ENCODE results near the gene PROCA1. TPM values are rescaled to one million over a fixed set of nuclear protein-coding genes. Genes with fewer than 3 reads are reported as not detected.
"Not testable (repeated sequence)": the region's sequence is repeated elsewhere in the genome, so short reads cannot be mapped to it uniquely, and the experiment has no call there.

The PROCA1 gene
- total RNA-seq, 1 donor from 2014 or later, result 5.9 TPM

DNA sequence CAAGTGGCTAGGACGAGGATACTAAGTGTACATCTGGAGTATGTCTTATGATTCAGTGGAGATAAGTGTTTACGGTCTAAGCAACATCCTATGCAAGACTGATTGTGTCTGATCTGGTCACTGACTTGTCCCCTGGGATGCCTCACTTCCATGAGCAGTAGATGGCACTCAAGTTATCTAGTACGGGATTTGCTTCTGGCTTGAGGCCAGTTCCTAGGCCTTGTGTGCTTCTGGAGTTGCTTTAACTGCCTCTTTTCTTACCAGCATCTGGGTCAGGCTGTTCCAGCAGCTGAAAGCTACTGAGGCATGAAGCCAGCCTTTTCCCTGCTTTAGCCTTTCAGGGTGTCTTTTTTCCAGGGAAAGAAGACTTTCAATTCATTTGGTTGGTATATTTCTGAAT is 26.7 kb downstream of the PROCA1 start:
- intact Hi-C loops (cut with micrococcal nuclease), result no loop called here

DNA sequence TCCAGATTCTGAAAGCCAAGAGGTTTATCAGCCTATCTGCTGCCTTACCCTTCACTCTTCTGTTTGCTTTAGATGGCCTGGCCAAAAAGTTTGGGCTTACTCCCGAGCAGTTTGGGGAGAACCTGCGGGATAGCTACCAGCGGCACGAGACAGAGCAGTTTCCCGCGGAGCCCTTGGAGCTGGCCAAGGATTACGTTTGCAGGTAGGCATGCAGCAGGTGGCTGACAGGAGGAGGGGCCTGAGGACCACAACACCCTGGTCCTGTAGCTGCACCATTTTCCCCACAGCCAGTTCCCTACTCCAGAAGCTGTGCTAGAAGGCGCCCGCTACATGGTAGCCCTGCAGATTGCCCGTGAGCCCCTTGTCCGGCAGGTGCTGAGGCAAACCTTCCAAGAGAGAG is 29.0 kb downstream of the PROCA1 start:
- intact Hi-C loops (cut with micrococcal nuclease), result no loop called here

DNA sequence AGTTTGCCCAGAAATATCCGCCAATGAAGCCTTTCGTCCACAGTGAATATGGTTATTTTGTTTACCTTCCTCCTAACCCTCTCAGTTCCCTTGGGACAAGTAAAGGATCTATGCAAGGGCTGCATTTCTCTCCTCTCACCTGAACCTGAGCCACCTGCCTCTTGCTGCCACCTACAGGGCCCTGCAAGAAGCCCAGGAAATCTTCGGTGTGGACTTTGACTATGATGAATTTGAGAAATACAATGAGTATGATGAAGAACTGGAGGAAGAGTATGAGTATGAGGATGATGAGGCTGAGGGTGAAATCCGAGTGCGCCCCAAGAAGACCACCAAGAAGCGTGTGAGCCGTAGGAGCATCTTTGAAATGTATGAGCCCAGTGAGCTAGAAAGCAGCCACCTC is 35.7 kb downstream of the PROCA1 start:
- intact Hi-C loops (cut with micrococcal nuclease), result no loop called here

DNA sequence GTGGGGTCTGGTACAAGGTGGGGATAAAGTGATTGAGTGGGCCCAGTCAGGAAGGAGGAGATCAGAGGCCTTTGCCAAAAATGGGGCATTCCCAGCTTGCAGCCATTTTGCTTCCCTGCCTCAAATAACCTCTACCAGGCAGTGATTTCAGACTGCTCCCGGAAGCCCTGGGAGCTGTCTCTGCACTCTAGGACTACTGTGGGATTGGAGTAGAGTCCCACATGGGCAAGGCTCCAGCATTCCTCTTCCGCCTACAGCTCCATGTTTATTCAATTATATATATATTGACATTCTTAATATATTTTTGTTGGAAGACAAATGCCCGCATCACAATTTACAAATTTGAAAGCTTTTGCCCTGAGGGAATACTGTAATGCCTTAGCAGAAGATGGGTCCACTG is 36.2 kb downstream of the PROCA1 start:
- intact Hi-C loops (cut with micrococcal nuclease), result no loop called here

DNA sequence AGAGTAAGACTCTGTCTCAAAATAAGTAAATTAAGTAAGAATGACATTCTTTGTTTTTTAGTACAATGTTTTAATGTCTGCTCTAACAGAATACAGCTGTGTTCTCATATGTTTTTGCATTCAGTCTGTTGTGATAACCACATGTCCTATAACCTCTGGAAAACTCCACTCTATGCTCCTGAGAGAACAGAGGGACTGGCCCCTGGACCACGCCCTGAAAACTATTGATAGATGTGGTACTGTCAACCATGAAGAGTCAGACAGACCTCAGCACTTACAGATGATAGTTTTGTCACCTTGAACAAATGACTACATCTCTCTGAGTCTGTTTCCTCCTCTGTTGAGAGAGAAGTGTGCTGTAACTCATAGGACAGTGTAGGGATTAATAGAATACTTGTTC is 41.8 kb downstream of the PROCA1 start:
- intact Hi-C loops (cut with micrococcal nuclease), result no loop called here

DNA sequence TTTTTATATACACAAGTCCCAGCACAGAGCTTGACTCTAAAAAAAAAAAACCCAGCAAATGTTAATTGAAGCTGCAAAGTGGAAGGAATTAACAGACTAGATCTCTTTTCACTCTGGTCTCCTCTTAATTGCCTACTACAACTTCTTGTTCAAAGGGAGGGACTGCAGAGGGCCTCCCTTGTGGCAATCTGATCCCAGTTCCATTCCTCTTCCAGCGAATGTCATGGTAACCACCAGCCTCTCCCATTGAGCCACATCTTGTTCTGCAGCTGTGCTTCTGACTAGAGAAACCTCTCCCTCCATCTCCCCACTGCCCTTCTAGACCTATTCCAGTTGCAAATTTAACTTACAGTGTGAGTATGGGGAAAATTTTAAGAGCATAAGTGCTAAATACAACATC is 43.8 kb downstream of the PROCA1 start:
- intact Hi-C loops (cut with micrococcal nuclease), result no loop called here

DNA sequence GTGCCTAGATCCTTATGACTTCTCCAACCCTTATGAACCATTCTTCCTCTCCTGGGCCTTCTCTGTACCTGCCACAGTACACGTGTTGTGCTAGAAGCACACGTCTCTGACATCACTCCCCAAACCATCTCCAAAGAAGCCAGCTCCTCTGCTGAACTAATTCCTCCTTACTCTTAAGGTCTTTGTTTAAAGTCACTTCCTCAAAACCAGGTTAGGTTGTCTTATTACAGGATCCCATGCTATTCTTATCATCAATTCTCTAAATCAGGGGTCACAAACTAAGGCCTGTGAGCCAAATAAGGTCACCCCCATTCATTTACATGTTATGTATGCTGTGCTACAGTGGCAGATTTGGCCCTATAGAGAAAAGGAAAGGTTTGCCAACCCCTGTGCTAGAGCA is 45.7 kb downstream of the PROCA1 start:
- intact Hi-C loops (cut with micrococcal nuclease), result no loop called here

DNA sequence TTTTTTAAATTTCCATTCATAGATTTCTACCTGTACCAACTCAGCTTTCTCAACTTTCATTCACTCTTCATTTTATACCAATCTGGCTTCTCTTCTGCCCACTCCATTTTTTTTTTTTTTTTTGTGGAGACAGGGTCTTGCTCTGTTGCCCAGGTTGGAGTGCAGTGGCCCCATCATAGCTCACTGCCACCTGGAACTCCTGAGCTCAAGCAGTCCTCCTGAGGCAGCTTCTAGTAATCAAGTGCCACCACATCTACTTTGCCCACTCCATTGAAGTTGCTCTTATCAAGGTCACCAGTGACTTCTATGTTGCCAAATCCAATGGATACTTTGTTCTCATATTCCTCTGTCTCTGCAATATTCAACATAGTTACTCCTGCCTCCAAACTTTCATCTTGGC is 48.0 kb downstream of the PROCA1 start:
- intact Hi-C loops (cut with micrococcal nuclease), result loop anchor here (2.0 to 5.0 kb wide), 2 partner anchors 47 to 86 kb away; partner anchors contain the start of genes ALDOC and PROCA1

DNA sequence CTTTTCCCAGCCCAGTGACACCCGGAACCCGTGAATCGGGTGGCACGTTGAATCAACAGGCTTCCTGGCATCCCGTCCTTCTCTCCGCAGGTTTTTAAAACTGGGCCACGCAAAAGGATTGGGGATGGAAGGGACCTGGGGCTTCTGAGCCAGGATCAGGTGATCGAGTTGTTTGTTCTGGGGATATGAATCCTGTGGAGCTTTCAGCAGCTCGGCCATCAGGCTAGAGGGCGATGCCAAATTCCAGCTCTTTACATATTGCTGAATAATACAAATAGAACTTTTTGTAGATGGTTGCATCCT is 49.2 kb downstream of the PROCA1 start:
- intact Hi-C loops (cut with micrococcal nuclease), result loop anchor here (1.0 to 5.0 kb wide), 3 partner anchors 17 to 85 kb away; partner anchors contain the start of genes ALDOC, BLTP2 and PROCA1

DNA sequence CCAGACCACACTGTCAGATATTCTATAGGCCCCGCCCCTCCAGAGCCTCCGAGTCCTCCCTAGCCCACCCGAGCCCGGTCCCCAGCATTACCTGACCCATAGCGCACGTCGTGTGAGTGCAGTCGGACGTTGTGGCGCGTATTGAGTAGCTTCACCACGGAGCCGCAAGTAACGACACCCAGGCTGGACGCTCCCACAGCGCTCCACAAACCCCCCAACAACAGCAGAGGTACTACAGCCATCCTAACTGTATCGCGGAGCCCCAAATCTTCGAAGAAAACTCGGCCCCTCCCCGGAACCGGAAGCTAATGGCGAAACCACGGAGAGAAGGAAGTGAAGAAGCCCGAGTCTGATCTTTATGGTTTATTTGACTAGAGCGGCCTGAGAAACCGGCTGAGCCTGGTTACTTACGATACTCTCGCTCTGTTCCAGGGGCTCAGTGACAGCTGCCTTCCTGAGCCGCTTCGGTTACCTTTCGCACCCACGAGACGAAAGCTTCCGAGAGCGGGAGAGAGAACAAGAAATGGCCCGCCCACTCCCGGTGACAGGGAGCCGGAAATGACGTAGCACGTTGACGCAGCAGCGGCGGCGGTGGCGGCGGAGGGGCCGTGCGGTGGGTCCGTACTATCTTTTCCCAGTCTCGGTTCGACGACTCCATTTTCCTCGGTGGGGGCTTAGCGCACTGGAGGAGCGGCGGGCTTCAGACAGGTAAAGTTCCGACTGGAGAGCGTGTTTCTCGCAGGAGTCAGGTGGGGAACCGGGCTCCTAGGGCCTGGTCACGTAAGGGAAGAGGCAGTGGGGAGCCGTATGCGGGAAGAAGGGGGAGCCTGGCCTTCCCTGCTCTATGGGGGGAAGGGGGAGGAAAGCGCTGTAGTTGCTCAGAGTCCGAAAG is 49.8 kb downstream of the PROCA1 start, which contains the start of the genes SDF2 and SUPT6H:
Gene SDF2, minus strand, starts transcription at position 272 of the 892 bp plus-strand sequence. Its CDS starts 30 bp downstream, at position 242.
Gene SUPT6H, plus strand, starts transcription at position 571 of the 892 bp plus-strand sequence. CDS start 11,197 bp downstream, outside the sequence.
- intact Hi-C loops (cut with micrococcal nuclease), result loop anchor here (1.0 to 5.0 kb wide), 3 partner anchors 17 to 85 kb away; partner anchors contain the start of genes ALDOC, BLTP2 and PROCA1

DNA sequence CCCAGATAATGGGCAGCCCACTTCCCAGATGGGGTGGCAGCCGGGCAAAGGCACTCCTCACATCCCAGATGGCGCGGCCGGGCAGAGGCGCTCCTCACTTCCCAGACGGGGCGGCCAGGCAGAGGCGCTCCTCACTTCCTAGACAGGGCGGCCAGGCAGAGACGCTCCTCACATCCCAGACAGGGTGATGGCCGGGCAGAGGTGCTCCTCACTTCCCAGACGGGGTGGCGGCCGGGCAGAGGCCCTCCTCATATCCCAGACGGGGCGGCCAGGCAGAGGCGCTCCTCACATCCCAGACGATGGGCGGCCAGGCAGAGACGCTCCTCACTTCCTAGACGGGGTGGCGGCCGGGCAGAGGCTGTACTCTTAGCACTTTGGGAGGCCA is 52.2 kb downstream of the PROCA1 start:
- intact Hi-C loops (cut with micrococcal nuclease), result not testable (repeated sequence)

DNA sequence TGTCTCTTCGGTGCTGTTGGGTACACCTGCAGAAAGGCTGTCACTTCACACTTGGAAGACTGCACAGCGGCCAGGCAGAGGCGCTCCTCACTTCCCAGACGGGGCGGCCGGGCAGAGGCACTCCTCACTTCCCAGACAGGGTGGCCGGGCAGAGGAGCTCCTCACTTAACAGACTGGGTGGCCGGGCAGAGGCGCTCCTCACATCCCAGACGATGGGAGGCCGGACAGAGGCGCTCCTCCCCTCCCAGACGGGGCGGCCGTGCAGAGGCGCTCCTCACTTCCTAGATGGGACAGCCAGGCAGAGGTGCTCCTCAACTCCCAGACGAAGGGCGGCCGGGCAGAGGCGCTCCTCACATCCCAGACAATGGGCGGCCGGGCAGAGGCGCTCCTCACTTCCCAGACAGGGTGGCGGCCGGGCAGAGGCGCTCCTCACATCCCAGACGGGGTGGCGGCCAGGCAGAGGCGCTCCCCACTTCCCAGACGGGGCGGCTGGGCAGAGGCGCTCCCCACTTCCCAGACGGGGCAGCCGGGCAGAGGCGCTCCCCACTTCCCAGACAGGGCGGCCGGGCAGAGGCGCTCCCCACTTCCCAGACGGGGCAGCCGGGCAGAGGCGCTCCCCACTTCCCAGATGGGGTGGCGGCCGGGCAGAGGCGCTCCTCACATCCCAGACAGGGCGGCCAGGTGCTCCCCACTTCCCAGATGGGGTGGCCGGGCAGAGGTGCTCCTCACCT is 52.8 kb downstream of the PROCA1 start:
- intact Hi-C loops (cut with micrococcal nuclease), result not testable (repeated sequence)

DNA sequence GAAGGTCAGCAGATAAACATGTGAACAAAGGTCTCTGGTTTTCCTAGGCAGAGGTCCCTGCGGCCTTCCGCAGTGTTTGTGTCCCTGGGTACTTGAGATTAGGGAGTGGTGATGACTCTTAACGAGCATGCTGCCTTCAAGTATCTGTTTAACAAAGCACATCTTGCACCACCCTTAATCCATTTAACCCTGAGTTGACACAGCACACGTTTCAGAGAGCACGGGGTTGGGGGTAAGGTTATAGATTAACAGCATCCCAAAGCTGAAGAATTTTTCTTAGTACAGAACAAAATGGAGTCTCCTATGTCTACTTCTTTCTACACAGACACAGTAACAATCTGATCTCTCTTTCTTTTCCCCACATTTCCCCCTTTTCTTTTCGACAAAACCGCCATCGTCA is 53.3 kb downstream of the PROCA1 start:
- intact Hi-C loops (cut with micrococcal nuclease), result not testable (repeated sequence)

DNA sequence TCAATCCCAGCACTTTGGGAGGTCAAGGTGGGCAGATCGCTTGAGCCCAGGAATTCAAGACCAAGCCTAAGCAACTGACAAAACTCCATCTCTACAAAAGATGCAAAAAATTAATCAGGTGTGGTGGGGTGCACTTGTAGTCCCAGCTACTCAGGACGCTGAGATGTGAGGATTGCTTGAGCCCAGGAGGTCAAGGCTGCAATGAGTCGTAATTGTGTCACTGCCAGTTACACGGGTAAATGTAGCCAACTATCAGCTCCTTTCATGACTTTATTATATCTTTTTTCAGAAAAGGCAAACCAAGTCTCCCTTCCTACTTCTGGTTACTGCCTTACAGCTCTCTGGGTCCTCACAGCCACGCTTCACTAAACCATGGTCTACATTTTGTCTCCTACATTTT is 53.9 kb downstream of the PROCA1 start:
- intact Hi-C loops (cut with micrococcal nuclease), result no loop called here

DNA sequence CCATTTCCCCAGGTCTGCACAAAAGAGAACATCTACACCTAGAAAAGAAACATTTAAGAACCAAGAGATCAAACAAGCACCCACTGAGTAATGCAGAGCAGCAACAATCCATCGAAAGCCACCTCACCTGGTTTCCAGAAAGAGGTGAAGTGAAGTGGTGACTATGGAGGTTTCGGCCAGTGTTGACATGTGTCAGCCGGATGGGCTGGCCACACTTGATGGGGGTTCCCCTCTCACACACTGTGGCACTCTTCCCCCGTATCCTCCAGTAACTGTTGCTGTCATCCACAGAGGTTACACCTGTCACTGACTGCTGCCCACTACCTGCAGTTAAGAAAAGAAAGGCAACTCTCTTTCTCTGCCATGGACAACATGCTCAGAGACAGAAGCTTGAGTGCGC is 56.5 kb downstream of the PROCA1 start:
- intact Hi-C loops (cut with micrococcal nuclease), result no loop called here

Other genes starting within 250 kb of the PROCA1 start
- not detected in 2 replicates for gene SLC13A2, start 238.2 kb downstream of the PROCA1 start, total RNA-seq
- not detected in 2 replicates for gene FOXN1, start 205.5 kb downstream of the PROCA1 start, total RNA-seq
- 43.5 and 47.8 TPM in 2 replicates for gene UNC119, start 159.3 kb downstream of the PROCA1 start, total RNA-seq
- gene PIGS, start 140.4 kb downstream of the PROCA1 start, total RNA-seq, result 59.9 and 66.6 TPM in 2 replicates
- 94.6 and 103 TPM in 2 replicates for gene ALDOC, start 135.0 kb downstream of the PROCA1 start, total RNA-seq
- gene SPAG5, start 112.9 kb downstream of the PROCA1 start, total RNA-seq, result 125 and 128 TPM in 2 replicates
- gene RSKR, start 97.7 kb downstream of the PROCA1 start, total RNA-seq, result 27.2 and 31.1 TPM in 2 replicates
- gene BLTP2, start 66.7 kb downstream of the PROCA1 start, total RNA-seq, result 161 and 163 TPM in 2 replicates
- gene SDF2, start 50.0 kb downstream of the PROCA1 start, total RNA-seq, result 42.4 and 44.5 TPM in 2 replicates
- 83.8 and 84.3 TPM in 2 replicates for gene SUPT6H, start 49.7 kb downstream of the PROCA1 start, total RNA-seq
- 9.8 and 10.4 TPM in 2 replicates for gene RAB34, start 6.0 kb upstream of the PROCA1 start, total RNA-seq
- 1,892 and 1,893 TPM in 2 replicates for gene RPL23A, start 8.1 kb upstream of the PROCA1 start, total RNA-seq
- 1.7 and 3.2 TPM in 2 replicates for gene TLCD1, start 14.3 kb upstream of the PROCA1 start, total RNA-seq
- 5.5 and 7.3 TPM in 2 replicates for gene NEK8, start 16.9 kb upstream of the PROCA1 start, total RNA-seq
- gene TRAF4, start 32.1 kb upstream of the PROCA1 start, total RNA-seq, result 49.1 and 50.6 TPM in 2 replicates
- gene FAM222B, start 130.9 kb upstream of the PROCA1 start, total RNA-seq, result 16.3 and 17.4 TPM in 2 replicates
- 45.1 and 47.8 TPM in 2 replicates for gene ERAL1, start 143.1 kb upstream of the PROCA1 start, total RNA-seq
- 207 and 212 TPM in 2 replicates for gene FLOT2, start 185.8 kb upstream of the PROCA1 start, total RNA-seq
- gene DHRS13, start 191.2 kb upstream of the PROCA1 start, total RNA-seq, result 25.7 and 30.5 TPM in 2 replicates
- 61.0 and 72.0 TPM in 2 replicates for gene PHF12, start 239.6 kb upstream of the PROCA1 start, total RNA-seq